ENCODE results near the gene HOXB9.

GRCh38 chr17:48641541-48642058 is 15.4 kb upstream of the HOXB9 start:
- TF ChIP-seq CTCF (conservative IDR thresholded peaks at IDR 0.05; ENCODE audit: low read length): no peak
- no peak for TF ChIP-seq EZH2phosphoT487 (IDR thresholded peaks at IDR 0.05; ENCODE audit: borderline replicate concordance, low read depth, low read length)
